Activated CD8-positive, alpha-beta memory T cell treated with anti-CD3 and anti-CD28 coated beads, Interleukin-2, amount 50 U/mL, for 1 hour (primary cell): Measurements from ENCODE around the gene FGF14.

ENCODE experiments used
- DNase-seq: peaks from one replicate; pipeline ENCODE4 v3.0.0-alpha.2; 2020; ENCODE audit errors: extremely low read depth

FGF14 gene

DNA sequence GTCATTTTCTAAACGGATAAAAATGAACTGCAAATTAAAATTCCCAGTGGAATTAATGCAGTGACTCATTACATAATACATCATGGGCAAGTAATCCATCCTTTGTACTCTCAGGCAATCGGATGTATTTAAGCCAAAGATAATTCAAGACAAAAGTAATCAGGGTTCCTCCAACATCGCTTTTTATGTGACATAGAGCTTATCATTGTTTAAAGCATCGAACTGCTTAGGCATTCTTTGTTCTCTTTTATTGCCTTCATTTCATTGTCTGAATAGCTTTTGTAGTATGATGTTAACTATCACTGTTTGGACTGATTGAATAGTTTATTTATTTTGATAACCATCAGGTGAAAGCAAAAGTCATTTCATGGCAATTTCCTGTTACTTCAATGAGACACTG, 740.0 kb downstream of the FGF14 start:
- DNase-seq, result no peak
